GM12878 (cell line): ENCODE measurements around the gene STK4. TPM values are rescaled to one million over a fixed set of nuclear protein-coding genes. Genes with fewer than 3 reads are reported as not detected.

ENCODE experiments used
- ATAC-seq: fragments of 200-7000 bp; cut with Tn5 transposase; 3 replicates; pipeline ENCODE4 v1.9.1; 2020; ENCODE audit warnings: mild to moderate bottlenecking, moderate library complexity
- BruUV-seq: library from RNA; stranded (reverse); fragments of 400-500 nt; replicated peaks from 2 replicates; lab custom pipeline; 2021; lab: Mats Ljungman, UMichigan
- CTCF ChIA-PET: fragments of 300-600 bp; sonication (Branson Sonifier 250); formaldehyde crosslinking; extraction: SDS; loops from one replicate; lab custom pipeline; 2021; ENCODE audit warnings: inconsistent platforms; lab: Yijun Ruan, JAX
- POLR2A ChIA-PET: fragments of 350-600 bp; formaldehyde crosslinking; extraction: SDS; loops from one replicate; lab custom pipeline; 2021; ENCODE audit warnings: inconsistent platforms; lab: Charles Lee
- RAD21 ChIA-PET: fragments of 300-600 bp; sonication (Branson Sonifier 250); formaldehyde crosslinking; loops from one replicate; lab custom pipeline; 2023; ENCODE audit warnings: antibody characterized with exemption; ENCODE audit not compliant: unreplicated experiment; lab: Charles Lee
- SMC1A ChIA-PET: fragments of 300-600 bp; sonication (Branson Sonifier 250); formaldehyde crosslinking; loops from one replicate; lab custom pipeline; 2023; ENCODE audit not compliant: unreplicated experiment, uncharacterized antibody; lab: Charles Lee
- DNase-seq: peaks from one replicate; pipeline ENCODE4 v3.0.0-alpha.2; 2011; ENCODE audit warnings: low read depth, low spot score
- FAIRE-seq: peaks from 3 replicates; lab custom pipeline; 2011; peaks lifted over from hg19 to GRCh38; lab: Jason Lieb, UNC
- H2AFZ ChIP-seq: 2 replicates; pipeline ENCODE4 v1.6.0; 2011; ENCODE audit warnings: low read depth, low read length, control low read depth; ENCODE audit not compliant: control insufficient read depth
- H3K27ac ChIP-seq: 2 replicates; pipeline ENCODE4 v1.5.1; 2011; ENCODE audit warnings: control low read depth; ENCODE audit not compliant: control insufficient read depth, insufficient read depth
- H3K27me3 ChIP-seq, 2 experiments: replicated peaks in 1 of 2; 2 replicates each; pipeline versions ENCODE4 v1.6.0 to v1.6.1; 2011; ENCODE audit warnings: low read length in 1 of 2; ENCODE audit not compliant: control insufficient read depth in 2 of 2, insufficient read depth in 2 of 2
- H3K36me3 ChIP-seq, 2 experiments: 2 replicates each; pipeline ENCODE4 v1.5.1; 2011; ENCODE audit warnings: low read length in 1 of 2; ENCODE audit not compliant: control insufficient read depth in 2 of 2, insufficient read depth in 2 of 2
- H3K4me1 ChIP-seq: 2 replicates; pipeline ENCODE4 v1.6.1; 2011; ENCODE audit warnings: mild to moderate bottlenecking, low read length, moderate library complexity, mixed read lengths; ENCODE audit not compliant: control insufficient read depth, insufficient read depth
- H3K4me2 ChIP-seq: 2 replicates; pipeline ENCODE4 v1.6.0; 2011; ENCODE audit warnings: control low read depth; ENCODE audit not compliant: control insufficient read depth, insufficient read depth
- H3K4me3 ChIP-seq: fragments of 200-600 bp; sonication (generic); 2 replicates; pipeline ENCODE4 v1.5.1; 2016
- H3K79me2 ChIP-seq: 2 replicates; pipeline ENCODE4 v1.6.0; 2011; ENCODE audit warnings: low read length; ENCODE audit not compliant: control insufficient read depth, insufficient read depth
- H3K9ac ChIP-seq: 2 replicates; pipeline ENCODE4 v1.8.0; 2011; ENCODE audit warnings: low read length, control low read depth, mixed read lengths; ENCODE audit not compliant: control insufficient read depth, insufficient read depth
- H3K9me3 ChIP-seq: replicated peaks from 3 replicates; pipeline ENCODE4 v1.5.1; 2011; ENCODE audit warnings: mild to moderate bottlenecking, low read length; ENCODE audit not compliant: control insufficient read depth, insufficient read depth
- H4K20me1 ChIP-seq: 2 replicates; pipeline ENCODE4 v1.6.0; 2011; ENCODE audit not compliant: control insufficient read depth, insufficient read depth
- CBFB ChIP-seq: IDR thresholded peaks from 2 replicates; pipeline ENCODE4 v1.6.1; 2016; ENCODE audit warnings: antibody characterized with exemption, low read depth
- ETV6 ChIP-seq, 2 experiments: fragments of 450-650 bp in 1 of 2; IDR thresholded peaks in 1 of 2; conservative IDR thresholded peaks in 1 of 2; 2 replicates each; pipeline ENCODE4 v1.6.1; 2014; ENCODE audit warnings: antibody characterized with exemption in 1 of 2, borderline replicate concordance in 1 of 2, low read depth in 1 of 2, mild to moderate bottlenecking in 1 of 2, moderate library complexity in 1 of 2
- HDAC2 ChIP-seq: fragments of 200-600 bp; sonication (generic); IDR thresholded peaks from 2 replicates; pipeline ENCODE4 v1.6.1; 2017
- MYC ChIP-seq: IDR thresholded peaks from 2 replicates; pipeline ENCODE4 v1.6.1; 2011; ENCODE audit warnings: mild to moderate bottlenecking, low read length, moderate library complexity, inconsistent platforms; ENCODE audit not compliant: insufficient read depth, insufficient replicate concordance, insufficient read length, severe bottlenecking
- NBN ChIP-seq: fragments of 450-650 bp; IDR thresholded peaks from 2 replicates; pipeline ENCODE4 v1.6.1; 2016
- PML ChIP-seq: IDR thresholded peaks from 2 replicates; pipeline ENCODE4 v1.6.1; 2012; ENCODE audit warnings: low read length, inconsistent platforms
- POLR2A ChIP-seq: IDR thresholded peaks from 2 replicates; pipeline ENCODE4 v1.6.1; 2011; ENCODE audit warnings: low read depth, mild to moderate bottlenecking, low read length
- RBBP5 ChIP-seq: fragments of 200-600 bp; sonication (generic); conservative IDR thresholded peaks from 2 replicates; pipeline ENCODE4 v1.6.1; 2016
- SIX5 ChIP-seq: IDR thresholded peaks from 2 replicates; pipeline ENCODE4 v1.6.1; 2011; ENCODE audit warnings: mild to moderate bottlenecking, low read depth, low read length, moderate library complexity; ENCODE audit not compliant: severe bottlenecking
- SREBF1 ChIP-seq: IDR thresholded peaks from 2 replicates; pipeline ENCODE4 v1.6.1; 2012; ENCODE audit warnings: mild to moderate bottlenecking, low read length
- SRF ChIP-seq, 2 experiments: IDR thresholded peaks; 2 replicates each; pipeline ENCODE4 v1.6.1; 2011; ENCODE audit warnings: low read depth in 2 of 2, low read length in 2 of 2, mild to moderate bottlenecking in 1 of 2, moderate library complexity in 1 of 2
- ZNF384 ChIP-seq: IDR thresholded peaks from 2 replicates; pipeline ENCODE4 v1.6.1; 2012; ENCODE audit warnings: low read depth, mild to moderate bottlenecking, low read length, improper control_type of control experiment, borderline replicate concordance
- WGBS: methylation state at CpG from one replicate; pipeline ENCODE4 v1.1.6; 2016; ENCODE audit warnings: low lambda C conversion rate; ENCODE audit not compliant: insufficient replicate concordance, insufficient coverage; ENCODE audit errors: missing lambda C conversion rate; 5-methylcytosine and 5-hydroxymethylcytosine counted together
- in situ Hi-C: fragments of 300-500 bp; cut with MboI; formaldehyde crosslinking; loops from 9 replicates; pipeline ENCODE4 v1.14.3; 2018; ENCODE audit warnings: mixed read lengths
- intact Hi-C: fragments of 100-400 bp; cut with micrococcal nuclease; formaldehyde crosslinking; loops from one replicate; pipeline ENCODE4 v1.14.2; 2022; ENCODE audit not compliant: unreplicated experiment
- polyA plus RNA-seq, 11 experiments: library from polyadenylated mRNA; depleted of rRNA in 4 of 11; unstranded in 6 of 11; stranded (reverse) in 5 of 11; fragments of >200 nt; fragmentation: Nextera tagmentation in 4 of 11; fragmentation: Illumina TruSeq in 1 of 11; extraction: Ambion mirVana in 4 of 11; extraction: Trizol in 1 of 11; gene quantifications; 1 replicate in 1 of 11; 2 replicates in 10 of 11; pipeline versions ENCODE4 v1.2.1 to v1.2.3, GENCODE V29; 2011 to 2016; ENCODE audit warnings: inconsistent platforms in 2 of 11, missing spikeins in 2 of 11, low read depth in 1 of 11
- total RNA-seq, 4 experiments: library from RNA; depleted of rRNA in 3 of 4; stranded (reverse); fragments of >200 nt in 3 of 4; fragmentation: Illumina TruSeq in 1 of 4; extraction: Trizol in 1 of 4; gene quantifications; 2 replicates each; pipeline versions ENCODE4 v1.2.1 to v1.2.3, GENCODE V29; 2013 to 2021
- TF ChIP-seq, protein P1 (sequence below): IDR thresholded peaks from 2 replicates; pipeline ENCODE4 v1.6.1; 2012; ENCODE audit warnings: low read depth, low read length, improper control_type of control experiment
- TF ChIP-seq, protein P2 (sequence below): IDR thresholded peaks from 2 replicates; pipeline ENCODE4 v1.6.1; 2011; ENCODE audit warnings: borderline replicate concordance, low read depth, mild to moderate bottlenecking, moderate library complexity, low read length; ENCODE audit not compliant: insufficient read depth, poor library complexity, severe bottlenecking
- TF ChIP-seq, protein P3 (sequence below): fragments of 450-650 bp; IDR thresholded peaks from 2 replicates; pipeline ENCODE4 v1.6.1; 2016; ENCODE audit warnings: mild to moderate bottlenecking
- TF ChIP-seq, protein P4 (sequence below): IDR thresholded peaks from 2 replicates; pipeline ENCODE4 v1.6.1; 2012; ENCODE audit warnings: improper control_type of control experiment, low read depth, low read length; ENCODE audit not compliant: insufficient replicate concordance

The STK4 gene
- total and polyA plus RNA-seq, 10 of the 15 experiments (the other 5 are each of a cell fraction or from before 2014, with no cell fraction given): 24.0 to 135 (median 89.7) TPM

DNA sequence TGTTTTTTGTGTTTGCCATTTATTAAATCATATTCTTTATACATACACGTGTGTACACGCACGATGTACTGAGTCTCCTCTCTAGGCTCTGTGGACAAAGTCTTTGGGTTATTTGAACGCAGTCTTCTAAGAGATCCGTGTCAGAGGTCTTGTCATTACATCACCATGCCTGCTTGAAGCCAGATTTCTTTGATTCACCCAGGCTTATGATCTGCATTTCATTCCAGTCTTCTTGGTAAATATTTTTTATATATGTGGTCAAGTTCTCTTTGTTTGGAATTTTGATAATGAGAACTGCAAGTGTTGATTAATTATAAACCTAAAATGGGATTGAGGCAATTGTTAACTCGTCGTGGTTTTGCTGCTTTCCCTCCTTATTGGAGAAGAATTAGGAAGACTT, 100.1 kb downstream of the STK4 start:
- Histone ChIP-seq H3K27me3 (no peaks in the 10 kb centered on the region), H2AFZ (no peak overlapping the region), H3K4me3 (no peak overlapping the region), H3K4me1 (no peaks in the 10 kb centered on the region), H3K9ac (no peak overlapping the region), H3K4me2 (no peak overlapping the region), H3K36me3 (peaks cover 3 to 24% of the 10 kb centered on the region in 2 experiments), H4K20me1 (no peaks in the 10 kb centered on the region; the same call in 1 of the 2 replicates), H3K9me3 (no peaks in the 10 kb centered on the region), H3K27ac (no peak overlapping the region), H3K79me2 (peaks cover 14% of the 10 kb centered on the region)
- RAD21 ChIA-PET: interaction anchor here (1.0 kb wide), 1 partner anchor 30 kb away, joined by 3 read pairs; no protein-coding TSS in a partner anchor
- in situ Hi-C loops (no loop called here), intact Hi-C loops (no loop called here)
- no peak for ATAC-seq
- DNase-seq: no peak
- FAIRE-seq: no peak
- POLR2A ChIA-PET: interaction anchor here (0.8 kb wide), 1 partner anchor 13 kb away, joined by 3 read pairs; no protein-coding TSS in a partner anchor
- SMC1A ChIA-PET: interaction anchor here (1.0 to 2.1 kb wide), 3 partner anchors 16 to 22 kb away, joined by 4 to 8 read pairs (median 8); no protein-coding TSS in a partner anchor
- no TSS peak for BruUV-seq
- 96% methylated on average over 7 of the region's 7 CpGs for WGBS
- CTCF ChIA-PET: interaction anchor here (1.0 to 2.6 kb wide), 6 partner anchors 9 to 141 kb away, joined by 3 to 16 read pairs (median 8); no protein-coding TSS in a partner anchor
- no peak for TF ChIP-seq ETV6 (conservative IDR thresholded peaks at IDR 0.05 in 1 of 2, IDR thresholded peaks at IDR 0.05 in 1 of 2; ENCODE audit: borderline replicate concordance in 1 of 2, low read depth in 1 of 2)
- no peak for TF ChIP-seq SRF (IDR thresholded peaks at IDR 0.05; ENCODE audit: low read depth in 2 of 2, low read length in 2 of 2)
- TF ChIP-seq POLR2A: no peak
- TF ChIP-seq, protein P1, sequence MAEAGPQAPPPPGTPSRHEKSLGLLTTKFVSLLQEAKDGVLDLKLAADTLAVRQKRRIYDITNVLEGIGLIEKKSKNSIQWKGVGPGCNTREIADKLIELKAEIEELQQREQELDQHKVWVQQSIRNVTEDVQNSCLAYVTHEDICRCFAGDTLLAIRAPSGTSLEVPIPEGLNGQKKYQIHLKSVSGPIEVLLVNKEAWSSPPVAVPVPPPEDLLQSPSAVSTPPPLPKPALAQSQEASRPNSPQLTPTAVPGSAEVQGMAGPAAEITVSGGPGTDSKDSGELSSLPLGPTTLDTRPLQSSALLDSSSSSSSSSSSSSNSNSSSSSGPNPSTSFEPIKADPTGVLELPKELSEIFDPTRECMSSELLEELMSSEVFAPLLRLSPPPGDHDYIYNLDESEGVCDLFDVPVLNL: no peak
- no peak for TF ChIP-seq SREBF1
- no peak for TF ChIP-seq CBFB
- TF ChIP-seq, protein P2, sequence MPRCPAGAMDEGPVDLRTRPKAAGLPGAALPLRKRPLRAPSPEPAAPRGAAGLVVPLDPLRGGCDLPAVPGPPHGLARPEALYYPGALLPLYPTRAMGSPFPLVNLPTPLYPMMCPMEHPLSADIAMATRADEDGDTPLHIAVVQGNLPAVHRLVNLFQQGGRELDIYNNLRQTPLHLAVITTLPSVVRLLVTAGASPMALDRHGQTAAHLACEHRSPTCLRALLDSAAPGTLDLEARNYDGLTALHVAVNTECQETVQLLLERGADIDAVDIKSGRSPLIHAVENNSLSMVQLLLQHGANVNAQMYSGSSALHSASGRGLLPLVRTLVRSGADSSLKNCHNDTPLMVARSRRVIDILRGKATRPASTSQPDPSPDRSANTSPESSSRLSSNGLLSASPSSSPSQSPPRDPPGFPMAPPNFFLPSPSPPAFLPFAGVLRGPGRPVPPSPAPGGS: no peak
- no peak for TF ChIP-seq RBBP5
- TF ChIP-seq MYC: no peak
- no peak for TF ChIP-seq PML
- TF ChIP-seq SIX5: no peak
- no peak for TF ChIP-seq ZNF384
- no peak for TF ChIP-seq HDAC2
- no peak for TF ChIP-seq NBN
- TF ChIP-seq, protein P3, sequence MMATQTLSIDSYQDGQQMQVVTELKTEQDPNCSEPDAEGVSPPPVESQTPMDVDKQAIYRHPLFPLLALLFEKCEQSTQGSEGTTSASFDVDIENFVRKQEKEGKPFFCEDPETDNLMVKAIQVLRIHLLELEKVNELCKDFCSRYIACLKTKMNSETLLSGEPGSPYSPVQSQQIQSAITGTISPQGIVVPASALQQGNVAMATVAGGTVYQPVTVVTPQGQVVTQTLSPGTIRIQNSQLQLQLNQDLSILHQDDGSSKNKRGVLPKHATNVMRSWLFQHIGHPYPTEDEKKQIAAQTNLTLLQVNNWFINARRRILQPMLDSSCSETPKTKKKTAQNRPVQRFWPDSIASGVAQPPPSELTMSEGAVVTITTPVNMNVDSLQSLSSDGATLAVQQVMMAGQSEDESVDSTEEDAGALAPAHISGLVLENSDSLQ: no peak
- TF ChIP-seq, protein P4, sequence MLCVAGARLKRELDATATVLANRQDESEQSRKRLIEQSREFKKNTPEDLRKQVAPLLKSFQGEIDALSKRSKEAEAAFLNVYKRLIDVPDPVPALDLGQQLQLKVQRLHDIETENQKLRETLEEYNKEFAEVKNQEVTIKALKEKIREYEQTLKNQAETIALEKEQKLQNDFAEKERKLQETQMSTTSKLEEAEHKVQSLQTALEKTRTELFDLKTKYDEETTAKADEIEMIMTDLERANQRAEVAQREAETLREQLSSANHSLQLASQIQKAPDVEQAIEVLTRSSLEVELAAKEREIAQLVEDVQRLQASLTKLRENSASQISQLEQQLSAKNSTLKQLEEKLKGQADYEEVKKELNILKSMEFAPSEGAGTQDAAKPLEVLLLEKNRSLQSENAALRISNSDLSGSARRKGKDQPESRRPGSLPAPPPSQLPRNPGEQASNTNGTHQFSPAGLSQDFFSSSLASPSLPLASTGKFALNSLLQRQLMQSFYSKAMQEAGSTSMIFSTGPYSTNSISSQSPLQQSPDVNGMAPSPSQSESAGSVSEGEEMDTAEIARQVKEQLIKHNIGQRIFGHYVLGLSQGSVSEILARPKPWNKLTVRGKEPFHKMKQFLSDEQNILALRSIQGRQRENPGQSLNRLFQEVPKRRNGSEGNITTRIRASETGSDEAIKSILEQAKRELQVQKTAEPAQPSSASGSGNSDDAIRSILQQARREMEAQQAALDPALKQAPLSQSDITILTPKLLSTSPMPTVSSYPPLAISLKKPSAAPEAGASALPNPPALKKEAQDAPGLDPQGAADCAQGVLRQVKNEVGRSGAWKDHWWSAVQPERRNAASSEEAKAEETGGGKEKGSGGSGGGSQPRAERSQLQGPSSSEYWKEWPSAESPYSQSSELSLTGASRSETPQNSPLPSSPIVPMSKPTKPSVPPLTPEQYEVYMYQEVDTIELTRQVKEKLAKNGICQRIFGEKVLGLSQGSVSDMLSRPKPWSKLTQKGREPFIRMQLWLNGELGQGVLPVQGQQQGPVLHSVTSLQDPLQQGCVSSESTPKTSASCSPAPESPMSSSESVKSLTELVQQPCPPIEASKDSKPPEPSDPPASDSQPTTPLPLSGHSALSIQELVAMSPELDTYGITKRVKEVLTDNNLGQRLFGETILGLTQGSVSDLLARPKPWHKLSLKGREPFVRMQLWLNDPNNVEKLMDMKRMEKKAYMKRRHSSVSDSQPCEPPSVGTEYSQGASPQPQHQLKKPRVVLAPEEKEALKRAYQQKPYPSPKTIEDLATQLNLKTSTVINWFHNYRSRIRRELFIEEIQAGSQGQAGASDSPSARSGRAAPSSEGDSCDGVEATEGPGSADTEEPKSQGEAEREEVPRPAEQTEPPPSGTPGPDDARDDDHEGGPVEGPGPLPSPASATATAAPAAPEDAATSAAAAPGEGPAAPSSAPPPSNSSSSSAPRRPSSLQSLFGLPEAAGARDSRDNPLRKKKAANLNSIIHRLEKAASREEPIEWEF: no peak
